LNCAP (cell line): ENCODE data around the gene SLIT3.

Source experiments
- TF ChIP-seq, protein P1 (sequence below): fragments of 450-650 bp; IDR thresholded peaks from 2 replicates; pipeline ENCODE4 v1.5.1; 2017; ENCODE audit warnings: mild to moderate bottlenecking

Gene SLIT3

DNA sequence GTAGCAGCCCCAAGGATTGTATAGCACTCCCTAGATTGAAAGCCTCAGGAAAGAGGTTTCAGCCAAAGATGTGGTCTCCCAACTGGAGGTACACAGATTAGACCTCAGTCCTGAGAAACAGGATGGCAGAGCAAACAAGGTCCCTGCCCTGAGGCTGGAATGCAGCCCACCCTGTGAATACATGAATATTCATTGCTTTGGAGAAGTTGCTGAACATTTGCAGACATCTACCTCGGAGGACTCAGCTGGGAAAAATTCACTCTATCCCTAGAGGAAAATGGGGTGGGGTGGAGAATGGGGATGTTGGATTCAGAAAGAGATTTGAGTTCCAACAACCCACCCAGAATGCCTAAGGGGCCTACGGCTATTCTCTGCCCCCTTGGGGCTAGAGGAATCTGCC, 129.4 kb downstream of the SLIT3 start:
- TF ChIP-seq, protein P1, sequence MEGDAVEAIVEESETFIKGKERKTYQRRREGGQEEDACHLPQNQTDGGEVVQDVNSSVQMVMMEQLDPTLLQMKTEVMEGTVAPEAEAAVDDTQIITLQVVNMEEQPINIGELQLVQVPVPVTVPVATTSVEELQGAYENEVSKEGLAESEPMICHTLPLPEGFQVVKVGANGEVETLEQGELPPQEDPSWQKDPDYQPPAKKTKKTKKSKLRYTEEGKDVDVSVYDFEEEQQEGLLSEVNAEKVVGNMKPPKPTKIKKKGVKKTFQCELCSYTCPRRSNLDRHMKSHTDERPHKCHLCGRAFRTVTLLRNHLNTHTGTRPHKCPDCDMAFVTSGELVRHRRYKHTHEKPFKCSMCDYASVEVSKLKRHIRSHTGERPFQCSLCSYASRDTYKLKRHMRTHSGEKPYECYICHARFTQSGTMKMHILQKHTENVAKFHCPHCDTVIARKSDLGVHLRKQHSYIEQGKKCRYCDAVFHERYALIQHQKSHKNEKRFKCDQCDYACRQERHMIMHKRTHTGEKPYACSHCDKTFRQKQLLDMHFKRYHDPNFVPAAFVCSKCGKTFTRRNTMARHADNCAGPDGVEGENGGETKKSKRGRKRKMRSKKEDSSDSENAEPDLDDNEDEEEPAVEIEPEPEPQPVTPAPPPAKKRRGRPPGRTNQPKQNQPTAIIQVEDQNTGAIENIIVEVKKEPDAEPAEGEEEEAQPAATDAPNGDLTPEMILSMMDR = no peak

DNA sequence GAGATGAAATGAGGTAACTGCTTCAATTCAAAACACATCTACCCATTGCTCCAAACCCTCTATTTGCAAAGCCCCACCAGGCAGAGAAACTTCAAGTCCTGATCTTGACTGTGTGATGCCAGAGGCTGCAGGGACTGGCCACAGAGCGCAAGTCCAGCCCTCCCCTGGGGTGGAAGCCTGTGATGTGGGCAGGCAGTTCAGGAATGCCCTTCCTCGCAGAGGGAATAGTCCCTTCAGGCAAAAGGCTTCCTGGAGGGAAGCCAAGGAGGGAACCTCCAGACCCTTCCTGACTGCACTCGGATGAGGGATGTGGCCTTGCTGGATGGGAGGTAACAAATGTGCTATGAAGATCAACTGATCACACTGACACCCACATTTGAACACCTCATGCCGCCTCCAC, 131.2 kb downstream of the SLIT3 start:
- TF ChIP-seq, protein P1 = no peak

DNA sequence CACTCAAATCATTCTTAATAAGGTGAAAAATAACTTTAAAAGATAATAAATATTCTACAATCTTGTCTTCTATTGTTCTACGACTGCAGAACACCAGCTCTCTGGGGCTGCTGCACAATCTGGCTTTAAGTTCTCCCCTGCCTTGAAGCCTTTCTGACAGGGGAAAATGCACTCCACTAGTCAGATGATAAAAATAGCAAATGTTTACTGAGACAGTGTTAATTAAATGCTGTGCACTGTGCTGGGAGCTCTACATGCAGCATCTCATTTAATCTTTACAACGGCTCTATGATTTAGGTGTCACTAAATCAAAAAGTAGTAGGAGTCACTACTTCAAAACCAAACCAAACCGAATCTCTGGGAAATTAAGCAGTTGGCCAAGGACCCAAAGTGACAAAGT, 132.7 kb downstream of the SLIT3 start:
- TF ChIP-seq, protein P1 = no peak

DNA sequence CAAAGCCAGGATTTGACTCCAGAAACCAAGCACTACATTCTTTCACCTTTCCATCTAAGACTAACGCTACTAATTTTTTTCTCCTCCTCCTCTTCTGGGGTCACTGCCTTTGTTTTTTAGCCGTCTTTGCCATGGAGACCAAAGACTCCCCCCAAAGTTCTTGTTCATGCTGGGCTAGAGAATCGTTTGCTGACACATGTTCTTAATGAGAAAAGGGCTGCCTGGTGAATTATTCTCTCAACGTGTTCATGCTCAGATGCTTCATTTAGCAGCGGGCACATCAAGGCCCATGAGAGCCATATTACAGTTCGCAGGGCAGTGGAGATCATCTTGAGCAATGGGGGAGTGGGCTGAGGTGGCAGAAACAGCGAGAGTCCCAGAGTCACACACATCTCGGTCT, 134.9 kb downstream of the SLIT3 start:
- TF ChIP-seq, protein P1 = no peak

DNA sequence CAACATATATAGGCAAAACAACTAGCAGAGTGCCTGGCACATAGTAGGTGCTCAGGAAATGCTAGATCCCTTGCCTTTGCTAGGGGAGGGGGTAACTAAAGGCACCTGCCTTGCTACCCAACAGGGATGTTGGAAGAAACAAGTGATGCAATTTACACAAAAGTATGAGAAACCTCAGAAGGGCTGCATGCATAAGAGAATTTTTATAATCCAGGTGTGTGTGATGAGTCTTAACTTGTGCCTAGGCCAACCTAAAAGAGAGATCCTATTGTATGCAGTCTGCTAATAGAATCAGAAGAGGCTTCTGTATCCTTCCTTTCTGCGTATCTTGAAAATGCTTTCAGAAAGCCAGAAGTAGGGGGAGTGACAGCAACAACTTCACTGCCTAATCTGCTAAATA, 135.9 kb downstream of the SLIT3 start:
- TF ChIP-seq, protein P1 = no peak

DNA sequence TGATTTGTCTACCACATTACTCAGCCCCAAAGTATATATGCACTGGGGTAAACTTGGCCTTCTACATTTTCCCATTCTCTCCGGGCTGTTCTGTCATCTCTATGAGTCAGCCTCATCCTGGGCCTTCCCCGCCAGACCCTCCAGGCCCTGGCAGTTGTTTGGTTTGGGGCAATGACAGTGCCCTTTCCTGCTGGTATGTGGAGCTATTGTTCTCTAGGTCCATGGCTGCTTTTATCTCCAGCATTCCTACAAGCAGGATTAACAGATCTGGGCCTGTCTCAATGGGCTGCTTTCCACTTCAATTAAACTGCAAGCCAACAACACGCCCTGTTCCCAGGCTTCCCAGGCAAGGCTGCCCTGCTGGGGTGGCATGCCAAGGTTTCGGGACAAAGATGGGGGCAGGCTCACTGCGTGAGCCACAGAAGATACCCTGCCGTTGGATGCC, 136.4 kb downstream of the SLIT3 start:
- TF ChIP-seq, protein P1 = no peak

DNA sequence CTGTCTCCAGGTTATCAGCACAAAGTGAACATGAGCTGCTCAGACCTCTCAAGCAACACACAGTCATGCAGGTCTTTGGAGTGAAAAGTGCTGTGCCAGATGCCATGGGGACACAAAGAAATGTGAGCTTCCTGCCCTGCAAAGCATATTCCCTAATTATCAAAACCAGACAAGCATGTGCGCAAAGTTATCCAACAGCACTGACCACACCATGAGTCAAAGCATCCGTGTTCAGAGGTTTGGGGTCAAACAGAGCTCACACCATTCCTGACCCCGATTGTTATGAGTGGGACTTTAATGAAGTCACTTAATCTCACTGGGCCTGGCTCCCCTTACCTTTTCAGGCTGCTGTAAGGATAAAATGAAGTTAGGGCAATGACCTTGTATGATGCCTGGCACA, 138.5 kb downstream of the SLIT3 start:
- TF ChIP-seq, protein P1 = no peak

DNA sequence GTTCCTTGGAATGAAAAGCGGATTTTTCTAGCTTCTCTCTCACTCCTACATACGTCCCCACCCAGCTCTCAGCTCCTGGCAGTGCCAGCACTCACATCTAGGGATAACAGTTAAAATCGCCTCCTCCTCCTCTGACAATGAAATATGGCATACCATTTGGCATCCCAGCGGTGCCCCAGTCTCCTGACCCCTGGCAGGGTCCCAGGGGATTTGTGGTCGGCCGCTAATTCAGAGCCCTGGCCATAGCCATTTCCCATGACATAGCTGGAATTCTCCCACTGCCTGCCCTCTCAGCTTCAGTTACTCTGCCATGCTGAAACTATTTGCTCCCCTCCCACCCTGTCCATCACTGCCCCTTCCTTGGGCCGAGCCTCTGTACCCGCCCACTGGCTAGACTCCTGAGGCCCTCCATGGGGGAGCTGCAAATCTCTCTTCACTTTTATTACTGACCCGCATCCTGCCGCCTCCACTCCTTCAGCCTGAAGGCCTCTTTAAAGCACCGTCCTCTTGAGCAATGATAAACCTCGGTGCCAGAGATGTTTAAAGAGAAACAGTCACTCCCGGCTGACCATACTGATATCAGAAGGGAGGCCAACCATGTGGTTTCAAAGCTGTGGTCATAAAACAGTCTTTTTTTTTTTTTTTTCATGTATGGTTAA, 139.8 kb downstream of the SLIT3 start:
- TF ChIP-seq, protein P1 = no peak
